Adipocyte (in vitro differentiated cells): ENCODE data around the gene HOXB9.

Experiments
- DNase-seq: peaks from one replicate; pipeline ENCODE4 v3.0.0-alpha.2; 2015; ENCODE audit warnings: low read depth
- H3K27me3 ChIP-seq: replicated peaks from 2 replicates; pipeline ENCODE4 v1.7.0; 2013; ENCODE audit warnings: mild to moderate bottlenecking, low read length, moderate library complexity; ENCODE audit not compliant: control insufficient read depth, insufficient read depth
- H3K36me3 ChIP-seq: 2 replicates; pipeline ENCODE4 v1.7.0; 2013; ENCODE audit warnings: low read length, mild to moderate bottlenecking, moderate library complexity; ENCODE audit not compliant: control insufficient read depth, insufficient read depth, severe bottlenecking
- H3K4me1 ChIP-seq: 2 replicates; pipeline ENCODE4 v1.7.0; 2013; ENCODE audit warnings: mild to moderate bottlenecking, low read length, moderate library complexity; ENCODE audit not compliant: control insufficient read depth, insufficient read depth
- H3K4me3 ChIP-seq: 2 replicates; pipeline ENCODE4 v1.7.0; 2013; ENCODE audit warnings: mild to moderate bottlenecking, low read length, moderate library complexity
- H3K9ac ChIP-seq: 2 replicates; pipeline ENCODE4 v1.7.0; 2013; ENCODE audit warnings: mild to moderate bottlenecking, low read length, moderate library complexity
- H3K9me3 ChIP-seq: 2 replicates; pipeline ENCODE4 v1.7.0; 2013; ENCODE audit warnings: mild to moderate bottlenecking, low read length, moderate library complexity; ENCODE audit not compliant: control insufficient read depth

HOXB9 gene

GRCh38 chr17:48644910-48645557 is 18.9 kb upstream of the HOXB9 start:
- H3K9ac ChIP-seq = no peak overlapping the region
- H3K9me3 ChIP-seq = peaks cover 5% of the 10 kb centered on the region
- H3K27me3 ChIP-seq = peaks cover 88% of the 10 kb centered on the region
- H3K36me3 ChIP-seq = no peaks in the 10 kb centered on the region
- H3K4me3 ChIP-seq = no peak overlapping the region
- no peaks in the 10 kb centered on the region for H3K4me1 ChIP-seq
- DNase-seq = no peak

GRCh38 chr17:48644159-48644558 is 18.0 kb upstream of the HOXB9 start:
- H3K9me3 ChIP-seq = peaks cover 5% of the 10 kb centered on the region
- H3K36me3 ChIP-seq = no peaks in the 10 kb centered on the region
- peaks cover 88% of the 10 kb centered on the region for H3K27me3 ChIP-seq
- no peak for DNase-seq
- H3K4me3 ChIP-seq = no peak overlapping the region
- no peaks in the 10 kb centered on the region for H3K4me1 ChIP-seq
- H3K9ac ChIP-seq = no peak overlapping the region

GRCh38 chr17:48643697-48644012 is 17.5 kb upstream of the HOXB9 start:
- Histone ChIP-seq H3K9ac (no peak overlapping the region), H3K4me3 (no peak overlapping the region), H3K27me3 (peaks cover 91% of the 10 kb centered on the region), H3K36me3 (no peaks in the 10 kb centered on the region), H3K4me1 (no peaks in the 10 kb centered on the region), H3K9me3 (peaks cover 5% of the 10 kb centered on the region)
- DNase-seq = no peak

GRCh38 chr17:48642843-48643696 is 16.9 kb upstream of the HOXB9 start:
- Histone ChIP-seq H3K4me3 (no peak overlapping the region), H3K9ac (no peak overlapping the region), H3K9me3 (peaks cover 5% of the 10 kb centered on the region), H3K27me3 (peaks cover 91% of the 10 kb centered on the region), H3K36me3 (no peaks in the 10 kb centered on the region), H3K4me1 (no peaks in the 10 kb centered on the region)
- no peak for DNase-seq

- Histone ChIP-seq H3K9me3 (peaks cover 5% of the 10 kb centered on the region), H3K9ac (no peak overlapping the region), H3K27me3 (peaks cover 91% of the 10 kb centered on the region), H3K36me3 (no peaks in the 10 kb centered on the region), H3K4me3 (no peak overlapping the region), H3K4me1 (no peaks in the 10 kb centered on the region)
- DNase-seq = no peak
Observed at GRCh38 chr17:48642059-48642842, 16.1 kb upstream of the HOXB9 start.

- Histone ChIP-seq H3K9me3 (peaks cover 5% of the 10 kb centered on the region), H3K9ac (no peak overlapping the region), H3K36me3 (no peaks in the 10 kb centered on the region), H3K4me1 (no peaks in the 10 kb centered on the region), H3K4me3 (no peak overlapping the region), H3K27me3 (peaks cover 94% of the 10 kb centered on the region)
- no peak for DNase-seq
Observed at GRCh38 chr17:48641541-48642058, 15.4 kb upstream of the HOXB9 start.

- Histone ChIP-seq H3K9ac (no peak overlapping the region), H3K27me3 (peaks cover 96% of the 10 kb centered on the region), H3K36me3 (no peaks in the 10 kb centered on the region), H3K4me1 (no peaks in the 10 kb centered on the region), H3K4me3 (no peak overlapping the region), H3K9me3 (peaks cover 5% of the 10 kb centered on the region)
- no peak for DNase-seq
Observed at GRCh38 chr17:48640858-48641180, 14.7 kb upstream of the HOXB9 start.

GRCh38 chr17:48639982-48640857 is 14.1 kb upstream of the HOXB9 start:
- Histone ChIP-seq H3K4me1 (no peaks in the 10 kb centered on the region), H3K4me3 (no peak overlapping the region), H3K9me3 (peaks cover 5% of the 10 kb centered on the region), H3K9ac (no peak overlapping the region), H3K27me3 (peaks cover 96% of the 10 kb centered on the region), H3K36me3 (no peaks in the 10 kb centered on the region)
- DNase-seq = no peak

GRCh38 chr17:48639136-48639535 is 13.0 kb upstream of the HOXB9 start:
- Histone ChIP-seq H3K9me3 (peaks cover 5% of the 10 kb centered on the region), H3K27me3 (peaks cover 96% of the 10 kb centered on the region), H3K4me1 (no peaks in the 10 kb centered on the region), H3K36me3 (no peaks in the 10 kb centered on the region), H3K4me3 (no peak overlapping the region), H3K9ac (no peak overlapping the region)
- DNase-seq = no peak

- Histone ChIP-seq H3K4me1 (no peaks in the 10 kb centered on the region), H3K27me3 (peaks cover 97% of the 10 kb centered on the region), H3K9ac (no peak overlapping the region), H3K36me3 (no peaks in the 10 kb centered on the region), H3K9me3 (peaks cover 5% of the 10 kb centered on the region), H3K4me3 (no peak overlapping the region)
- DNase-seq = no peak
Observed at GRCh38 chr17:48637323-48638260, 11.4 kb upstream of the HOXB9 start.
